Thyroid gland (tissue), 4 donors: ENCODE measurements around the gene PPP1R12B.
"Not testable (repeated sequence)": the region's sequence is repeated elsewhere in the genome, so short reads cannot be mapped to it uniquely, and the experiment has no call there.

ENCODE experiments used
- CTCF ChIP-seq, 6 experiments: fragments of 200-600 bp in 3 of 6; fragments of 450-650 bp in 3 of 6; sonication (generic) in 3 of 6; IDR thresholded peaks; one replicate each; pipeline ENCODE4 v1.5.1; 2016 to 2019; ENCODE audit warnings: antibody characterized with exemption in 6 of 6, mild to moderate bottlenecking in 2 of 6, inconsistent platforms in 1 of 6, moderate library complexity in 1 of 6
- POLR2A ChIP-seq, 2 donors: fragments of 450-650 bp; IDR thresholded peaks; one replicate each; pipeline ENCODE4 v1.6.1; 2017; ENCODE audit warnings: antibody characterized with exemption in 2 of 2, mild to moderate bottlenecking in 2 of 2, moderate library complexity in 1 of 2

DNA sequence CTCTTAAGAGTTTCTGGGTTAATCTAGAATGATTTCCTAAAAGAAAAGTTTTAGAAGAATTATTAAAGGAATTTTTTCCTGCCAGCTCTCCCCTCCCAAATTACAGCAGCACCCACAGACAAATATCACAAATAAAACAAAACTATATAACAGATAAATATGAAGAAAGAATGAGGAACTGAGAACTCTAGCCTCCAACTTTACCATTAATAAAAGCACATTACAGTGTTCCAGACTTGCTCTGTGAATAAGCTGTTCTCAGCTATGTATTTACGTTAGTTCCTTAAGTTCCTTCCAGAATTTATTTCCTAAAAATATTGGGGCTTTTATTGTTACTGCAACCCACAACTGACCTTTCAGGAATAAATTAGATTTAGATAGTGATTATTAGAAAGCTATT lies 168.6 kb downstream of the PPP1R12B start:
- not testable (repeated sequence) for TF ChIP-seq POLR2A, CTCF (IDR thresholded peaks at IDR 0.05)
